HEK293 (cell line): ENCODE results near the gene ANXA2.

Experiments used
- CTCF ChIA-PET: fragments of 350-600 bp; formaldehyde crosslinking; extraction: SDS; loops from one replicate; lab custom pipeline; 2021; ENCODE audit warnings: antibody characterized with exemption; lab: Yijun Ruan, JAX
- POLR2A ChIA-PET: fragments of 300-600 bp; formaldehyde crosslinking; extraction: SDS; loops from one replicate; lab custom pipeline; 2020; ENCODE audit warnings: antibody characterized with exemption, inconsistent platforms; lab: Yijun Ruan, JAX
- H3K27ac ChIP-seq: fragments of 200-500 bp; sonication (Bioruptor generic); 2 replicates; pipeline ENCODE4 v1.5.1; 2014; ENCODE audit warnings: low read depth, low read length, control low read depth, inconsistent platforms; ENCODE audit errors: extremely low read depth
- H3K36me3 ChIP-seq, 2 experiments: fragments of 200-500 bp in 1 of 2; sonication (Bioruptor generic) in 1 of 2; 1 replicate in 1 of 2; 2 replicates in 1 of 2; pipeline ENCODE4 v1.5.1; 2014 to 2017; ENCODE audit warnings: inconsistent platforms in 2 of 2, low read length in 2 of 2; ENCODE audit not compliant: control insufficient read depth in 2 of 2, insufficient read depth in 1 of 2
- H3K4me1 ChIP-seq: fragments of 200-500 bp; sonication (Bioruptor generic); 2 replicates; pipeline ENCODE4 v1.5.1; 2014; ENCODE audit warnings: mild to moderate bottlenecking, low read length, inconsistent platforms; ENCODE audit not compliant: control insufficient read depth, insufficient read depth
- H3K4me3 ChIP-seq: 2 replicates; pipeline ENCODE4 v1.5.1; 2011; ENCODE audit warnings: low read depth, mild to moderate bottlenecking, control low read depth, low read length, moderate library complexity
- H3K9me3 ChIP-seq: fragments of 200-500 bp; sonication (Bioruptor generic); 2 replicates; pipeline ENCODE4 v1.5.1; 2014; ENCODE audit warnings: low read depth, low read length, inconsistent platforms; ENCODE audit not compliant: control insufficient read depth, insufficient read depth
- BCL11A ChIP-seq: fragments of 450-650 bp; formaldehyde crosslinking; IDR thresholded peaks from 2 replicates; pipeline ENCODE4 v1.5.1; 2016; ENCODE audit warnings: low read depth, missing biosample characterization, missing genetic modification characterization
- GLIS1 ChIP-seq: fragments of 450-650 bp; formaldehyde crosslinking; IDR thresholded peaks from 2 replicates; pipeline ENCODE4 v1.5.1; 2016; ENCODE audit warnings: missing biosample characterization, missing genetic modification characterization
- HOXC10 ChIP-seq: sonication (generic); formaldehyde crosslinking; IDR thresholded peaks from 2 replicates; pipeline ENCODE4 v1.8.1; 2023; ENCODE audit warnings: mild to moderate bottlenecking, missing genetic modification reagents
- REPIN1 ChIP-seq: fragments of 450-650 bp; formaldehyde crosslinking; IDR thresholded peaks from 2 replicates; pipeline ENCODE4 v1.5.1; 2017; ENCODE audit warnings: missing biosample characterization, missing genetic modification characterization, low read depth
- SP7 ChIP-seq: fragments of 450-650 bp; formaldehyde crosslinking; IDR thresholded peaks from 2 replicates; pipeline ENCODE4 v1.5.1; 2016; ENCODE audit warnings: missing biosample characterization, missing genetic modification characterization
- ZBTB6 ChIP-seq: fragments of 450-650 bp; formaldehyde crosslinking; IDR thresholded peaks from 2 replicates; pipeline ENCODE4 v1.5.1; 2017; ENCODE audit warnings: missing biosample characterization, missing genetic modification characterization
- ZFP41 ChIP-seq: fragments of 450-650 bp; formaldehyde crosslinking; IDR thresholded peaks from 2 replicates; pipeline ENCODE4 v1.5.1; 2016; ENCODE audit warnings: missing biosample characterization, missing genetic modification characterization, borderline replicate concordance
- ZNF335 ChIP-seq: fragments of 450-650 bp; formaldehyde crosslinking; conservative IDR thresholded peaks from 2 replicates; pipeline ENCODE4 v1.5.1; 2016; ENCODE audit warnings: missing biosample characterization, missing genetic modification characterization
- ZNF350 ChIP-seq: fragments of 450-650 bp; formaldehyde crosslinking; IDR thresholded peaks from 2 replicates; pipeline ENCODE4 v1.5.0; 2017; ENCODE audit warnings: missing biosample characterization, mild to moderate bottlenecking, missing genetic modification characterization
- ZNF416 ChIP-seq: fragments of 450-650 bp; formaldehyde crosslinking; IDR thresholded peaks from 2 replicates; pipeline ENCODE4 v1.5.1; 2016; ENCODE audit warnings: missing biosample characterization, missing genetic modification characterization
- ZNF488 ChIP-seq: fragments of 450-650 bp; formaldehyde crosslinking; IDR thresholded peaks from 2 replicates; pipeline ENCODE4 v1.5.1; 2016; ENCODE audit warnings: missing biosample characterization, missing genetic modification characterization
- ZNF561 ChIP-seq: fragments of 450-650 bp; IDR thresholded peaks from 2 replicates; pipeline ENCODE4 v1.5.1; 2018; ENCODE audit warnings: missing biosample characterization, missing genetic modification characterization, borderline replicate concordance
- ZNF585B ChIP-seq: fragments of 450-650 bp; formaldehyde crosslinking; IDR thresholded peaks from 2 replicates; pipeline ENCODE4 v1.5.1; 2016; ENCODE audit warnings: missing biosample characterization, missing genetic modification characterization
- ZNF621 ChIP-seq: fragments of 450-650 bp; formaldehyde crosslinking; IDR thresholded peaks from 2 replicates; pipeline ENCODE4 v1.5.1; 2017; ENCODE audit warnings: missing biosample characterization, missing genetic modification characterization
- ZNF626 ChIP-seq: fragments of 450-650 bp; sonication (Bioruptor Pico); formaldehyde crosslinking; IDR thresholded peaks from 2 replicates; pipeline ENCODE4 v1.5.1; 2018; ENCODE audit warnings: missing biosample characterization, missing genetic modification characterization, inconsistent platforms
- ZNF654 ChIP-seq: fragments of 450-650 bp; formaldehyde crosslinking; IDR thresholded peaks from 2 replicates; pipeline ENCODE4 v1.5.1; 2016; ENCODE audit warnings: low read depth, missing biosample characterization, missing genetic modification characterization
- ZNF664 ChIP-seq: fragments of 450-650 bp; formaldehyde crosslinking; IDR thresholded peaks from 2 replicates; pipeline ENCODE4 v1.5.1; 2016; ENCODE audit warnings: missing biosample characterization, missing genetic modification characterization
- ZSCAN30 ChIP-seq: fragments of 450-650 bp; IDR thresholded peaks from 2 replicates; pipeline ENCODE4 v1.5.1; 2018; ENCODE audit warnings: missing biosample characterization, mild to moderate bottlenecking, missing genetic modification characterization, moderate library complexity
- TF ChIP-seq, protein P1 (sequence below): fragments of 450-650 bp; formaldehyde crosslinking; IDR thresholded peaks from 2 replicates; pipeline ENCODE4 v1.5.1; 2016; ENCODE audit warnings: missing biosample characterization, missing genetic modification characterization
- TF ChIP-seq, protein P2 (sequence below): fragments of 450-650 bp; formaldehyde crosslinking; IDR thresholded peaks from 2 replicates; pipeline ENCODE4 v1.5.1; 2016; ENCODE audit warnings: missing biosample characterization, missing genetic modification characterization
- TF ChIP-seq, protein P3 (sequence below): fragments of 450-650 bp; formaldehyde crosslinking; IDR thresholded peaks from 2 replicates; pipeline ENCODE4 v1.5.1; 2016; ENCODE audit warnings: missing biosample characterization, missing genetic modification characterization

The ANXA2 gene

DNA sequence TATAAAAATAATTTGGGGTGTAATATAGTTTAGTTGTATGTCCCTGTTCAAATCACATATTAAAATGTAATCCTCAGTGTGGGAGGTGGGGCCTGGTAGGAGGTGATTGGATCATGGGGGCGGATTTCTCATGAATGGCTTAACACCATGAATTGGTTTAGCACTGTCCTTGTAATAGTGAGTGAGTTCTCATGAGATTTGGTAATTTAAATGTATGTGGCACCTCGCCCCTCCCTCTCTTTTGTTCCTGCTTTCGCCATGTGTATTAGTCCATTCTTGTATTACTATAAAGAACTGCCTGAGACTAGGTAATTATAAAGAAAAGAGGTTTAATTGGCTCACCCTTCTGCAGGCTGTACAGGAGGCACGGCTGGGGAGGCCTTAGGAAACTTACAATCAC, 83.9 kb downstream of the ANXA2 start (continued):
- TF ChIP-seq, protein P1, sequence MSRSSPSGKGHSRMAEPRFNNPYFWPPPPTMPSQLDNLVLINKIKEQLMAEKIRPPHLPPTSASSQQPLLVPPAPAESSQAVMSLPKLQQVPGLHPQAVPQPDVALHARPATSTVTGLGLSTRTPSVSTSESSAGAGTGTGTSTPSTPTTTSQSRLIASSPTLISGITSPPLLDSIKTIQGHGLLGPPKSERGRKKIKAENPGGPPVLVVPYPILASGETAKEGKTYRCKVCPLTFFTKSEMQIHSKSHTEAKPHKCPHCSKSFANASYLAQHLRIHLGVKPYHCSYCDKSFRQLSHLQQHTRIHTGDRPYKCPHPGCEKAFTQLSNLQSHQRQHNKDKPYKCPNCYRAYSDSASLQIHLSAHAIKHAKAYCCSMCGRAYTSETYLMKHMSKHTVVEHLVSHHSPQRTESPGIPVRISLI (tag by site-specific recombination) = no peak
- TF ChIP-seq ZNF488 (tag by site-specific recombination) = no peak
- TF ChIP-seq ZNF621 = no peak

GRCh38 chr15:60307034-60307433, 90.8 kb downstream of the ANXA2 start:
- Histone ChIP-seq H3K27ac (no peak overlapping the region), H3K9me3 (no peaks in the 10 kb centered on the region), H3K4me1 (no peaks in the 10 kb centered on the region), H3K36me3 (no peaks in the 10 kb centered on the region), H3K4me3 (no peak overlapping the region)
- ChIA-PET POLR2A (no interaction called here), CTCF (no interaction called here)
- TF ChIP-seq, protein P2, sequence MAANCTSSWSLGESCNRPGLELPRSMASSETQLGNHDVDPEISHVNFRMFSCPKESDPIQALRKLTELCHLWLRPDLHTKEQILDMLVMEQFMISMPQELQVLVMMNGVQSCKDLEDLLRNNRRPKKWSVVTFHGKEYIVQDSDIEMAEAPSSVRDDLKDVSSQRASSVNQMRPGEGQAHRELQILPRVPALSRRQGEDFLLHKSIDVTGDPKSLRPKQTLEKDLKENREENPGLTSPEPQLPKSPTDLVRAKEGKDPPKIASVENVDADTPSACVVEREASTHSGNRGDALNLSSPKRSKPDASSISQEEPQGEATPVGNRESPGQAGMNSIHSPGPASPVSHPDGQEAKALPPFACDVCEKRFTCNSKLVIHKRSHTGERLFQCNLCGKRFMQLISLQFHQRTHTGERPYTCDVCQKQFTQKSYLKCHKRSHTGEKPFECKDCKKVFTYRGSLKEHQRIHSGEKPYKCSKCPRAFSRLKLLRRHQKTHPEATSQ (tag by site-specific recombination) = no peak

DNA sequence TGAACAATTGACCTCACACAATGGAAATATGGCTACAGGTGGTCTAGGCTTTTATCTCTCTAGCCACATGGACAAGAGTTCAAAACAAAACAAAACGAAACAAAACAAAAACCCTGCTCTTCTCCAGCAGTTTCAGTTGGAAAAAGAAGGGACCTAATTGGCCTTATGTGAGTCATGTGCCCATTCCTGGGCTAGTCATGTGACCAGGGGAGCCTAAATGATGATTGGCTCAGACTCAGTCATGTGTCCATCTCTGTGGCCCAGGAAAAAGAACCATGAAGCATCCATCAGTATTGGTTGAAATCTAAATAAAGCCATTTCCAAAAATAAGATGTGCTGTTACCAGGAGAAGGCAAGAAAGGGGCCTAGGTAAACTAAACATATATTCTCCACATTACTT, 96.8 kb downstream of the ANXA2 start:
- no peak for TF ChIP-seq ZNF561 (tag by site-specific recombination)
- TF ChIP-seq ZSCAN30 (tag by site-specific recombination) = no peak
- no peak for TF ChIP-seq ZNF626 (tag by site-specific recombination)
- TF ChIP-seq HOXC10 (CRISPR knock-in tag) = no peak
- no peak for TF ChIP-seq ZNF488 (tag by site-specific recombination)
- no peak for TF ChIP-seq GLIS1 (tag by site-specific recombination)
- no peak for TF ChIP-seq ZFP41 (tag by site-specific recombination)
- TF ChIP-seq ZNF416 (tag by site-specific recombination) = no peak
- no peak for TF ChIP-seq ZNF585B (tag by site-specific recombination)
- ChIA-PET CTCF (interaction anchor here (0.6 to 2.0 kb wide), 2 partner anchors 25 to 89 kb away, joined by 4 to 7 read pairs; no protein-coding TSS in a partner anchor), POLR2A (no interaction called here)
- Histone ChIP-seq H3K4me1 (no peaks in the 10 kb centered on the region; the same call in 1 of the 2 replicates), H3K4me3 (no peak overlapping the region), H3K27ac (no peak overlapping the region), H3K9me3 (no peaks in the 10 kb centered on the region), H3K36me3 (no peaks in the 10 kb centered on the region)

- POLR2A ChIA-PET = no interaction called here
- no peaks in the 10 kb centered on the region; the same call in 1 of the 2 replicates for H3K4me1 ChIP-seq
- no peaks in the 10 kb centered on the region for H3K9me3 ChIP-seq
- CTCF ChIA-PET = interaction anchor here (0.6 to 2.0 kb wide), 4 partner anchors 27 to 574 kb away, joined by 3 to 7 read pairs (median 3); no protein-coding TSS in a partner anchor
- H3K27ac ChIP-seq = peak overlapping the region; percentile 39; the same call in 1 of the 2 replicates
- H3K36me3 ChIP-seq = no peaks in the 10 kb centered on the region
- no peak overlapping the region for H3K4me3 ChIP-seq
- TF ChIP-seq ZNF350 (tag by site-specific recombination) (no peak), ZBTB6 (tag by site-specific recombination) (peak; percentile 97), ZNF664 (no peak), ZNF654 (no peak), SP7 (peak; percentile 70), ZNF335 (peak; percentile 32), BCL11A (no peak), REPIN1 (tag by site-specific recombination) (no peak)
- TF ChIP-seq, protein P3, sequence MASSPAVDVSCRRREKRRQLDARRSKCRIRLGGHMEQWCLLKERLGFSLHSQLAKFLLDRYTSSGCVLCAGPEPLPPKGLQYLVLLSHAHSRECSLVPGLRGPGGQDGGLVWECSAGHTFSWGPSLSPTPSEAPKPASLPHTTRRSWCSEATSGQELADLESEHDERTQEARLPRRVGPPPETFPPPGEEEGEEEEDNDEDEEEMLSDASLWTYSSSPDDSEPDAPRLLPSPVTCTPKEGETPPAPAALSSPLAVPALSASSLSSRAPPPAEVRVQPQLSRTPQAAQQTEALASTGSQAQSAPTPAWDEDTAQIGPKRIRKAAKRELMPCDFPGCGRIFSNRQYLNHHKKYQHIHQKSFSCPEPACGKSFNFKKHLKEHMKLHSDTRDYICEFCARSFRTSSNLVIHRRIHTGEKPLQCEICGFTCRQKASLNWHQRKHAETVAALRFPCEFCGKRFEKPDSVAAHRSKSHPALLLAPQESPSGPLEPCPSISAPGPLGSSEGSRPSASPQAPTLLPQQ (tag by site-specific recombination) = no peak
Observed at GRCh38 chr15:60299452-60300047, 98.2 kb downstream of the ANXA2 start.
